H1 (cell line): ENCODE results near the gene SLC20A1. TPM values are rescaled to one million over a fixed set of nuclear protein-coding genes. Genes with fewer than 3 reads are reported as not detected.

Experiments
- CTCF ChIA-PET: fragments of 300-600 bp; sonication (Branson Sonifier 250); formaldehyde crosslinking; loops from one replicate; lab custom pipeline; 2021; ENCODE audit not compliant: partially characterized antibody; lab: Charles Lee
- POLR2A ChIA-PET: fragments of 300-600 bp; sonication (Branson Sonifier 250); formaldehyde crosslinking; loops from one replicate; lab custom pipeline; 2021; ENCODE audit warnings: inconsistent platforms; ENCODE audit not compliant: partially characterized antibody; lab: Charles Lee
- DNase-seq, 2 experiments: peaks; one replicate each; pipeline versions ENCODE4 v3.0.0 to v3.0.0-alpha.2; 2010 to 2022; ENCODE audit warnings: low spot score in 2 of 2, low read depth in 1 of 2, mixed read lengths in 1 of 2
- FAIRE-seq: peaks from 2 replicates; lab custom pipeline; 2011; peaks lifted over from hg19 to GRCh38; lab: Jason Lieb, UNC
- H2AFZ ChIP-seq: 2 replicates; pipeline ENCODE4 v1.8.1; 2012; ENCODE audit warnings: low read length, inconsistent platforms
- H2AK5ac ChIP-seq: 2 replicates; pipeline ENCODE4 v1.6.1; 2013; ENCODE audit warnings: low read depth, low read length
- H2BK120ac ChIP-seq: replicated peaks from 2 replicates; pipeline ENCODE3; 2013; ENCODE audit warnings: low read depth, low read length, inconsistent platforms
- H2BK12ac ChIP-seq: 2 replicates; pipeline ENCODE4 v1.6.1; 2013; ENCODE audit warnings: low read depth, low read length
- H2BK15ac ChIP-seq: 2 replicates; pipeline ENCODE4 v1.6.1; 2013; ENCODE audit warnings: low read length
- H2BK20ac ChIP-seq: 2 replicates; pipeline ENCODE4 v1.6.1; 2013; ENCODE audit warnings: low read length
- H2BK5ac ChIP-seq: 2 replicates; pipeline ENCODE4 v1.6.1; 2013; ENCODE audit warnings: low read depth, low read length
- H3K14ac ChIP-seq: 2 replicates; pipeline ENCODE4 v1.6.1; 2013; ENCODE audit warnings: inconsistent platforms; ENCODE audit not compliant: insufficient read length
- H3K18ac ChIP-seq: 2 replicates; pipeline ENCODE4 v1.6.1; 2013; ENCODE audit warnings: low read length; ENCODE audit errors: extremely low read depth
- H3K23ac ChIP-seq: 2 replicates; pipeline ENCODE4 v1.6.1; 2013; ENCODE audit warnings: inconsistent platforms; ENCODE audit not compliant: insufficient read length
- H3K23me2 ChIP-seq: 2 replicates; pipeline ENCODE4 v1.6.1; 2013; ENCODE audit warnings: low read depth, low read length
- H3K27ac ChIP-seq: 2 replicates; pipeline ENCODE4 v1.6.1; 2011; ENCODE audit warnings: low read depth, low read length, inconsistent platforms
- H3K27me3 ChIP-seq, 4 experiments: replicated peaks in 1 of 4; 1 replicate in 1 of 4; 2 replicates in 3 of 4; pipeline versions ENCODE4 v1.6.1 to v1.8.1; 2011 to 2013; ENCODE audit warnings: low read length in 3 of 4, mild to moderate bottlenecking in 3 of 4, inconsistent platforms in 2 of 4, mixed read lengths in 2 of 4, moderate library complexity in 1 of 4; ENCODE audit not compliant: control insufficient read depth in 3 of 4, insufficient read depth in 3 of 4; ENCODE audit errors: extremely low read depth in 1 of 4
- H3K36me3 ChIP-seq, 4 experiments: 2 replicates each; pipeline versions ENCODE4 v1.6.1 to v1.8.1; 2011 to 2013; ENCODE audit warnings: mild to moderate bottlenecking in 4 of 4, low read length in 3 of 4, moderate library complexity in 2 of 4, control low read depth in 1 of 4, inconsistent platforms in 1 of 4; ENCODE audit not compliant: insufficient read depth in 4 of 4, control insufficient read depth in 2 of 4
- H3K4ac ChIP-seq: replicated peaks from 2 replicates; pipeline ENCODE3; 2013; ENCODE audit warnings: low read length, low read depth, mixed read lengths, inconsistent platforms; ENCODE audit not compliant: insufficient read length
- H3K4me1 ChIP-seq, 4 experiments: replicated peaks in 1 of 4; 1 replicate in 1 of 4; 2 replicates in 3 of 4; pipeline versions ENCODE4 v1.6.1 to v1.8.1; 2011 to 2013; ENCODE audit warnings: low read length in 3 of 4, inconsistent platforms in 2 of 4, mixed read lengths in 1 of 4; ENCODE audit not compliant: insufficient read depth in 4 of 4, control insufficient read depth in 3 of 4
- H3K4me2 ChIP-seq, 2 experiments: 2 replicates each; pipeline versions ENCODE4 v1.6.1 to v1.8.1; 2011 to 2013; ENCODE audit warnings: low read depth in 2 of 2, low read length in 2 of 2, control low read depth in 1 of 2, inconsistent platforms in 1 of 2, mild to moderate bottlenecking in 1 of 2; ENCODE audit not compliant: insufficient read depth in 1 of 2
- H3K4me3 ChIP-seq, 4 experiments: fragments of 200-600, 300-600 bp in 1 of 4; sonication (generic), shearing (Covaris generic), sonication (Bioruptor Twin) in 1 of 4; 2 replicates each; pipeline versions ENCODE4 v1.5.1 to v1.8.1; 2011 to 2016; ENCODE audit warnings: low read length in 4 of 4, low read depth in 3 of 4, control low read depth in 2 of 4, inconsistent platforms in 2 of 4, mild to moderate bottlenecking in 2 of 4, mixed read lengths in 1 of 4, moderate library complexity in 1 of 4; ENCODE audit not compliant: insufficient read depth in 2 of 4; ENCODE audit errors: extremely low read depth in 1 of 4
- H3K56ac ChIP-seq: replicated peaks from 2 replicates; pipeline ENCODE3; 2013; ENCODE audit warnings: low read depth, mild to moderate bottlenecking, mixed read lengths, low read length, inconsistent platforms; ENCODE audit not compliant: insufficient read length
- H3K79me1 ChIP-seq: 2 replicates; pipeline ENCODE4 v1.6.1; 2013; ENCODE audit warnings: low read depth, low read length, control low read depth
- H3K79me2 ChIP-seq, 2 experiments: 2 replicates each; pipeline versions ENCODE4 v1.6.1 to v1.8.1; 2012 to 2013; ENCODE audit warnings: low read length in 2 of 2, mild to moderate bottlenecking in 2 of 2, inconsistent platforms in 1 of 2; ENCODE audit not compliant: insufficient read depth in 2 of 2, control insufficient read depth in 1 of 2
- H3K9ac ChIP-seq, 4 experiments: replicated peaks in 1 of 4; 1 replicate in 1 of 4; 2 replicates in 3 of 4; pipeline versions ENCODE4 v1.6.1 to v1.8.1; 2011 to 2013; ENCODE audit warnings: low read depth in 3 of 4, low read length in 3 of 4, control low read depth in 2 of 4, mild to moderate bottlenecking in 2 of 4, moderate library complexity in 2 of 4, inconsistent platforms in 1 of 4; ENCODE audit errors: extremely low read depth in 1 of 4
- H3K9me3 ChIP-seq, 2 experiments: 2 replicates each; pipeline versions ENCODE4 v1.6.1 to v1.8.1; 2012 to 2013; ENCODE audit warnings: mild to moderate bottlenecking in 2 of 2, moderate library complexity in 2 of 2, control low read depth in 1 of 2, inconsistent platforms in 1 of 2, low read depth in 1 of 2, low read length in 1 of 2, mixed read lengths in 1 of 2; ENCODE audit not compliant: insufficient read depth in 2 of 2
- H4K20me1 ChIP-seq, 2 experiments: replicated peaks in 1 of 2; 2 replicates each; pipeline versions ENCODE3 to v1.8.1; 2011 to 2013; ENCODE audit warnings: inconsistent platforms in 2 of 2, low read length in 2 of 2, mild to moderate bottlenecking in 1 of 2; ENCODE audit not compliant: insufficient read depth in 2 of 2, control insufficient read depth in 1 of 2
- H4K5ac ChIP-seq: 2 replicates; pipeline ENCODE4 v1.6.1; 2013; ENCODE audit warnings: low read length, low read depth, mixed read lengths, inconsistent platforms; ENCODE audit not compliant: insufficient read length
- H4K8ac ChIP-seq: 2 replicates; pipeline ENCODE4 v1.8.0; 2013; ENCODE audit warnings: mild to moderate bottlenecking, moderate library complexity, low read length, inconsistent platforms; ENCODE audit not compliant: insufficient read depth; ENCODE audit errors: extremely low read depth
- H4K91ac ChIP-seq: replicated peaks from 2 replicates; pipeline ENCODE3; 2013; ENCODE audit warnings: low read length, mixed read lengths, inconsistent platforms; ENCODE audit not compliant: insufficient read length
- CHD1 ChIP-seq: IDR thresholded peaks from 2 replicates; pipeline ENCODE4 v1.6.1; 2012; ENCODE audit warnings: low read depth, low read length, improper control_type of control experiment
- GTF2F1 ChIP-seq: IDR thresholded peaks from 2 replicates; pipeline ENCODE4 v1.6.1; 2012; ENCODE audit warnings: low read depth, low read length, improper control_type of control experiment, borderline replicate concordance
- RNF2 ChIP-seq: fragments of 200-900, 300-1000 bp; sonication (generic); IDR thresholded peaks from 2 replicates; pipeline ENCODE4 v1.7.1; 2016; ENCODE audit warnings: borderline replicate concordance, low read depth, mild to moderate bottlenecking, antibody characterized with exemption, low read length; ENCODE audit not compliant: poor library complexity, severe bottlenecking; ENCODE audit errors: missing control alignments
- SAP30 ChIP-seq: fragments of 300-600 bp; sonication (generic); IDR thresholded peaks from 2 replicates; pipeline ENCODE4 v1.7.1; 2012; ENCODE audit warnings: low read length, moderate library complexity, mild to moderate bottlenecking, inconsistent platforms; ENCODE audit not compliant: insufficient read depth, insufficient replicate concordance
- SP1 ChIP-seq: IDR thresholded peaks from 2 replicates; pipeline ENCODE4 v1.6.1; 2011; ENCODE audit warnings: low read depth, low read length
- SUZ12 ChIP-seq: fragments of 200-600 bp; sonication (generic); IDR thresholded peaks from 2 replicates; pipeline ENCODE4 v1.6.1; 2012; ENCODE audit warnings: mild to moderate bottlenecking, inconsistent platforms, low read length, moderate library complexity, mixed read lengths
- YY1 ChIP-seq: IDR thresholded peaks from 2 replicates; pipeline ENCODE4 v1.6.1; 2011; ENCODE audit warnings: low read depth, mild to moderate bottlenecking, low read length
- WGBS, 2 experiments: shearing (Covaris generic) in 1 of 2; methylation state at CpG; one replicate each; pipeline versions ENCODE4 v1.1.6 to v1.1.7; 2013 to 2015; ENCODE audit warnings: low lambda C conversion rate in 2 of 2, mixed read lengths in 2 of 2, inconsistent platforms in 1 of 2, low coverage in 1 of 2, missing lambda C conversion rate in 1 of 2; ENCODE audit not compliant: insufficient replicate concordance in 2 of 2, insufficient coverage in 1 of 2, insufficient read length in 1 of 2; ENCODE audit errors: extremely low coverage in 1 of 2, missing lambda C conversion rate in 1 of 2; 5-methylcytosine and 5-hydroxymethylcytosine counted together
- polyA plus RNA-seq, 7 experiments: library from polyadenylated mRNA; depleted of rRNA in 3 of 7; stranded (reverse) in 5 of 7; unstranded in 2 of 7; fragments of >200 nt in 5 of 7; fragments of 200-250 nt in 2 of 7; gene quantifications; 1 replicate in 5 of 7; 2 replicates in 1 of 7; 4 replicates in 1 of 7; pipeline versions ENCODE4 v1.2.1 to v1.2.3, GENCODE V29; 2011 to 2013; ENCODE audit warnings: missing spikeins in 2 of 7, mixed read lengths in 2 of 7
- total RNA-seq: library from RNA; stranded (reverse); fragmentation: NEBNext Ultra II Directional; extraction: Animal tissue kit (Norgen Biotek cat#: 25700); gene quantifications from 2 replicates; pipeline ENCODE4 v1.2.1, GENCODE V29; 2021

The SLC20A1 gene
- total and polyA plus RNA-seq, 2 of the 8 experiments (the other 6 are each of a cell fraction or from before 2014, with no cell fraction given): 42.6 to 105 TPM

DNA sequence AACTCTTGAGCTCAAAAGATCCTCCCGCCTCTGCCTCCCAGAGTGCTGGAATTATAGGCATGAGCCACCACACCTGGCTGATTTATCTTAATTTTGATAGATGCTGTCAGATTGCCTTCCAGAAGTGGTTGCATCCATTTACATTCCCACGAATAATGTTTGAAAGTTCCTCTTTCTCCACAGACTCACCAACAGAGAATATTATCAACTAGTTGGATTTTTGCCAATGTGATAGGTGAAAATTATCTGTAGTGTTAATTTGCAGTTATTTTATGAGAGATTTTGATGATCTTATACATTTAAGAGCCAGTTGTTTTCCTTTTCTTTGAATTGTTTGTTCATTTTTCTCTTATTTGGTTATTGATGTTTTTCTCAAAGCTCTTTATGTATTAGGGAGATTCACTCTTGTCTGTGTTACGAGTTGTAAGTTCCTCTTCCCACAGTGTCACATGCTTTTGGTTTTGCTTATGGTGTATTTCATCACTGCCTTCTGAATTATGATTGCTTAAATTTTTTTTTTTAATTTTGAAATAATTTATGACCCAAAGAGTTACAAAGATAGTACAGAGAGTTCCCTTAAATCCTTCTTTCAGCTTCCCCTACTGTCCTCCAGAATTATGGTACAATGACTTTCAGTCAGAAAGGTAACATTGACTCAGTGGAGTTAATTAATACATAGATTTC lies 54.4 kb downstream of the SLC20A1 start:
- no peak overlapping the region for H4K8ac ChIP-seq
- no peak overlapping the region for H2BK120ac ChIP-seq
- no peak for DNase-seq
- ChIA-PET CTCF (interaction anchor here (1.2 to 2.6 kb wide), 4 partner anchors 10 to 75 kb away, joined by 4 to 10 read pairs (median 8); no protein-coding TSS in a partner anchor), POLR2A (interaction anchor here (0.7 kb wide), 1 partner anchor 227 kb away, joined by 4 read pairs; no protein-coding TSS in a partner anchor)
- no peak overlapping the region for H4K91ac ChIP-seq
- H3K4ac ChIP-seq: no peak overlapping the region
- H3K23ac ChIP-seq: no peak overlapping the region
- TF ChIP-seq CHD1 (no peak), RNF2 (no peak), GTF2F1 (no peak), SUZ12 (no peak), YY1 (no peak), SP1 (no peak), SAP30 (no peak)
- no peaks in the 10 kb centered on the region for H3K9me3 ChIP-seq
- H3K18ac ChIP-seq: no peak overlapping the region
- no peaks in the 10 kb centered on the region for H3K27me3 ChIP-seq
- H3K4me3 ChIP-seq: no peak overlapping the region
- no peak overlapping the region for H2AFZ ChIP-seq
- no peak overlapping the region for H3K4me2 ChIP-seq
- no peak overlapping the region for H3K9ac ChIP-seq
- H2BK15ac ChIP-seq: no peak overlapping the region
- H2BK5ac ChIP-seq: no peak overlapping the region
- H3K23me2 ChIP-seq: no peaks in the 10 kb centered on the region
- no peak overlapping the region for H3K14ac ChIP-seq
- no peak overlapping the region for H2BK12ac ChIP-seq
- 81% methylated on average over 3 of the region's 3 CpGs; no CpG with 5 or more reads in 1 of the 2 experiments for WGBS, 2 experiments
- no peak for FAIRE-seq
- H4K5ac ChIP-seq: no peak overlapping the region
- no peaks in the 10 kb centered on the region for H3K4me1 ChIP-seq
- no peaks in the 10 kb centered on the region for H3K79me2 ChIP-seq
- H3K36me3 ChIP-seq: no peaks in the 10 kb centered on the region
- H3K56ac ChIP-seq: no peak overlapping the region
- H2AK5ac ChIP-seq: no peak overlapping the region
- H3K27ac ChIP-seq: no peak overlapping the region
- no peaks in the 10 kb centered on the region for H4K20me1 ChIP-seq
- no peak overlapping the region for H2BK20ac ChIP-seq
- H3K79me1 ChIP-seq: no peaks in the 10 kb centered on the region
